H1 (cell line): ENCODE measurements around the gene S100A13. TPM values are rescaled to one million over a fixed set of nuclear protein-coding genes. Genes with fewer than 3 reads are reported as not detected.

Experiments
- CTCF ChIA-PET: fragments of 300-600 bp; sonication (Branson Sonifier 250); formaldehyde crosslinking; loops from one replicate; lab custom pipeline; 2021; ENCODE audit not compliant: partially characterized antibody; lab: Charles Lee
- POLR2A ChIA-PET: fragments of 300-600 bp; sonication (Branson Sonifier 250); formaldehyde crosslinking; loops from one replicate; lab custom pipeline; 2021; ENCODE audit warnings: inconsistent platforms; ENCODE audit not compliant: partially characterized antibody; lab: Charles Lee
- DNase-seq, 2 experiments: peaks; one replicate each; pipeline versions ENCODE4 v3.0.0 to v3.0.0-alpha.2; 2010 to 2022; ENCODE audit warnings: low spot score in 2 of 2, low read depth in 1 of 2, mixed read lengths in 1 of 2
- FAIRE-seq: peaks from 2 replicates; lab custom pipeline; 2011; peaks lifted over from hg19 to GRCh38; lab: Jason Lieb, UNC
- H2AFZ ChIP-seq: 2 replicates; pipeline ENCODE4 v1.8.1; 2012; ENCODE audit warnings: low read length, inconsistent platforms
- H2AK5ac ChIP-seq: 2 replicates; pipeline ENCODE4 v1.6.1; 2013; ENCODE audit warnings: low read depth, low read length
- H2BK120ac ChIP-seq: replicated peaks from 2 replicates; pipeline ENCODE3; 2013; ENCODE audit warnings: low read depth, low read length, inconsistent platforms
- H2BK12ac ChIP-seq: 2 replicates; pipeline ENCODE4 v1.6.1; 2013; ENCODE audit warnings: low read depth, low read length
- H2BK15ac ChIP-seq: 2 replicates; pipeline ENCODE4 v1.6.1; 2013; ENCODE audit warnings: low read length
- H2BK20ac ChIP-seq: 2 replicates; pipeline ENCODE4 v1.6.1; 2013; ENCODE audit warnings: low read length
- H2BK5ac ChIP-seq: 2 replicates; pipeline ENCODE4 v1.6.1; 2013; ENCODE audit warnings: low read depth, low read length
- H3K14ac ChIP-seq: 2 replicates; pipeline ENCODE4 v1.6.1; 2013; ENCODE audit warnings: inconsistent platforms; ENCODE audit not compliant: insufficient read length
- H3K18ac ChIP-seq: 2 replicates; pipeline ENCODE4 v1.6.1; 2013; ENCODE audit warnings: low read length; ENCODE audit errors: extremely low read depth
- H3K23ac ChIP-seq: 2 replicates; pipeline ENCODE4 v1.6.1; 2013; ENCODE audit warnings: inconsistent platforms; ENCODE audit not compliant: insufficient read length
- H3K23me2 ChIP-seq: 2 replicates; pipeline ENCODE4 v1.6.1; 2013; ENCODE audit warnings: low read depth, low read length
- H3K27ac ChIP-seq: 2 replicates; pipeline ENCODE4 v1.6.1; 2011; ENCODE audit warnings: low read depth, low read length, inconsistent platforms
- H3K27me3 ChIP-seq, 4 experiments: replicated peaks in 1 of 4; 1 replicate in 1 of 4; 2 replicates in 3 of 4; pipeline versions ENCODE4 v1.6.1 to v1.8.1; 2011 to 2013; ENCODE audit warnings: low read length in 3 of 4, mild to moderate bottlenecking in 3 of 4, inconsistent platforms in 2 of 4, mixed read lengths in 2 of 4, moderate library complexity in 1 of 4; ENCODE audit not compliant: control insufficient read depth in 3 of 4, insufficient read depth in 3 of 4; ENCODE audit errors: extremely low read depth in 1 of 4
- H3K36me3 ChIP-seq, 4 experiments: 2 replicates each; pipeline versions ENCODE4 v1.6.1 to v1.8.1; 2011 to 2013; ENCODE audit warnings: mild to moderate bottlenecking in 4 of 4, low read length in 3 of 4, moderate library complexity in 2 of 4, control low read depth in 1 of 4, inconsistent platforms in 1 of 4; ENCODE audit not compliant: insufficient read depth in 4 of 4, control insufficient read depth in 2 of 4
- H3K4ac ChIP-seq: replicated peaks from 2 replicates; pipeline ENCODE3; 2013; ENCODE audit warnings: low read length, low read depth, mixed read lengths, inconsistent platforms; ENCODE audit not compliant: insufficient read length
- H3K4me1 ChIP-seq, 4 experiments: replicated peaks in 1 of 4; 1 replicate in 1 of 4; 2 replicates in 3 of 4; pipeline versions ENCODE4 v1.6.1 to v1.8.1; 2011 to 2013; ENCODE audit warnings: low read length in 3 of 4, inconsistent platforms in 2 of 4, mixed read lengths in 1 of 4; ENCODE audit not compliant: insufficient read depth in 4 of 4, control insufficient read depth in 3 of 4
- H3K4me2 ChIP-seq, 2 experiments: 2 replicates each; pipeline versions ENCODE4 v1.6.1 to v1.8.1; 2011 to 2013; ENCODE audit warnings: low read depth in 2 of 2, low read length in 2 of 2, control low read depth in 1 of 2, inconsistent platforms in 1 of 2, mild to moderate bottlenecking in 1 of 2; ENCODE audit not compliant: insufficient read depth in 1 of 2
- H3K4me3 ChIP-seq, 4 experiments: fragments of 200-600, 300-600 bp in 1 of 4; sonication (generic), shearing (Covaris generic), sonication (Bioruptor Twin) in 1 of 4; 2 replicates each; pipeline versions ENCODE4 v1.5.1 to v1.8.1; 2011 to 2016; ENCODE audit warnings: low read length in 4 of 4, low read depth in 3 of 4, control low read depth in 2 of 4, inconsistent platforms in 2 of 4, mild to moderate bottlenecking in 2 of 4, mixed read lengths in 1 of 4, moderate library complexity in 1 of 4; ENCODE audit not compliant: insufficient read depth in 2 of 4; ENCODE audit errors: extremely low read depth in 1 of 4
- H3K56ac ChIP-seq: replicated peaks from 2 replicates; pipeline ENCODE3; 2013; ENCODE audit warnings: low read depth, mild to moderate bottlenecking, mixed read lengths, low read length, inconsistent platforms; ENCODE audit not compliant: insufficient read length
- H3K79me1 ChIP-seq: 2 replicates; pipeline ENCODE4 v1.6.1; 2013; ENCODE audit warnings: low read depth, low read length, control low read depth
- H3K79me2 ChIP-seq, 2 experiments: 2 replicates each; pipeline versions ENCODE4 v1.6.1 to v1.8.1; 2012 to 2013; ENCODE audit warnings: low read length in 2 of 2, mild to moderate bottlenecking in 2 of 2, inconsistent platforms in 1 of 2; ENCODE audit not compliant: insufficient read depth in 2 of 2, control insufficient read depth in 1 of 2
- H3K9ac ChIP-seq, 4 experiments: replicated peaks in 1 of 4; 1 replicate in 1 of 4; 2 replicates in 3 of 4; pipeline versions ENCODE4 v1.6.1 to v1.8.1; 2011 to 2013; ENCODE audit warnings: low read depth in 3 of 4, low read length in 3 of 4, control low read depth in 2 of 4, mild to moderate bottlenecking in 2 of 4, moderate library complexity in 2 of 4, inconsistent platforms in 1 of 4; ENCODE audit errors: extremely low read depth in 1 of 4
- H3K9me3 ChIP-seq, 2 experiments: 2 replicates each; pipeline versions ENCODE4 v1.6.1 to v1.8.1; 2012 to 2013; ENCODE audit warnings: mild to moderate bottlenecking in 2 of 2, moderate library complexity in 2 of 2, control low read depth in 1 of 2, inconsistent platforms in 1 of 2, low read depth in 1 of 2, low read length in 1 of 2, mixed read lengths in 1 of 2; ENCODE audit not compliant: insufficient read depth in 2 of 2
- H4K20me1 ChIP-seq, 2 experiments: replicated peaks in 1 of 2; 2 replicates each; pipeline versions ENCODE3 to v1.8.1; 2011 to 2013; ENCODE audit warnings: inconsistent platforms in 2 of 2, low read length in 2 of 2, mild to moderate bottlenecking in 1 of 2; ENCODE audit not compliant: insufficient read depth in 2 of 2, control insufficient read depth in 1 of 2
- H4K5ac ChIP-seq: 2 replicates; pipeline ENCODE4 v1.6.1; 2013; ENCODE audit warnings: low read length, low read depth, mixed read lengths, inconsistent platforms; ENCODE audit not compliant: insufficient read length
- H4K8ac ChIP-seq: 2 replicates; pipeline ENCODE4 v1.8.0; 2013; ENCODE audit warnings: mild to moderate bottlenecking, moderate library complexity, low read length, inconsistent platforms; ENCODE audit not compliant: insufficient read depth; ENCODE audit errors: extremely low read depth
- H4K91ac ChIP-seq: replicated peaks from 2 replicates; pipeline ENCODE3; 2013; ENCODE audit warnings: low read length, mixed read lengths, inconsistent platforms; ENCODE audit not compliant: insufficient read length
- EZH2 ChIP-seq: fragments of 200-600 bp; sonication (generic); IDR thresholded peaks from 2 replicates; pipeline ENCODE4 v1.7.1; 2012; ENCODE audit warnings: low read depth, mild to moderate bottlenecking, moderate library complexity, low read length, inconsistent platforms; ENCODE audit not compliant: severe bottlenecking
- GABPA ChIP-seq: IDR thresholded peaks from 2 replicates; pipeline ENCODE4 v1.6.1; 2011; ENCODE audit warnings: mild to moderate bottlenecking, low read length, moderate library complexity, borderline replicate concordance; ENCODE audit not compliant: insufficient read depth
- PHF8 ChIP-seq: fragments of 200-600 bp; sonication (generic); conservative IDR thresholded peaks from 2 replicates; pipeline ENCODE4 v1.7.1; 2012; ENCODE audit warnings: low read depth, mild to moderate bottlenecking, inconsistent platforms, low read length, moderate library complexity
- POLR2AphosphoS5 ChIP-seq: IDR thresholded peaks from 2 replicates; pipeline ENCODE4 v1.6.1; 2011; ENCODE audit warnings: low read depth, low read length
- RAD21 ChIP-seq, 2 experiments: IDR thresholded peaks in 1 of 2; conservative IDR thresholded peaks in 1 of 2; 2 replicates each; pipeline ENCODE4 v1.6.1; 2011; ENCODE audit warnings: low read depth in 2 of 2, low read length in 2 of 2, improper control_type of control experiment in 1 of 2, inconsistent platforms in 1 of 2, mild to moderate bottlenecking in 1 of 2, moderate library complexity in 1 of 2
- RNF2 ChIP-seq: fragments of 200-900, 300-1000 bp; sonication (generic); IDR thresholded peaks from 2 replicates; pipeline ENCODE4 v1.7.1; 2016; ENCODE audit warnings: borderline replicate concordance, low read depth, mild to moderate bottlenecking, antibody characterized with exemption, low read length; ENCODE audit not compliant: poor library complexity, severe bottlenecking; ENCODE audit errors: missing control alignments
- RXRA ChIP-seq: IDR thresholded peaks from 2 replicates; pipeline ENCODE4 v1.6.1; 2011; ENCODE audit warnings: low read depth, mild to moderate bottlenecking, low read length, moderate library complexity; ENCODE audit not compliant: insufficient read depth
- SP1 ChIP-seq: IDR thresholded peaks from 2 replicates; pipeline ENCODE4 v1.6.1; 2011; ENCODE audit warnings: low read depth, low read length
- TBP ChIP-seq: IDR thresholded peaks from 2 replicates; pipeline ENCODE4 v1.6.1; 2011; ENCODE audit warnings: low read depth, low read length, improper control_type of control experiment
- USF2 ChIP-seq: IDR thresholded peaks from 2 replicates; pipeline ENCODE4 v1.6.1; 2011; ENCODE audit warnings: low read length, improper control_type of control experiment
- YY1 ChIP-seq: IDR thresholded peaks from 2 replicates; pipeline ENCODE4 v1.6.1; 2011; ENCODE audit warnings: low read depth, mild to moderate bottlenecking, low read length
- WGBS, 2 experiments: shearing (Covaris generic) in 1 of 2; methylation state at CpG; one replicate each; pipeline versions ENCODE4 v1.1.6 to v1.1.7; 2013 to 2015; ENCODE audit warnings: low lambda C conversion rate in 2 of 2, mixed read lengths in 2 of 2, inconsistent platforms in 1 of 2, low coverage in 1 of 2, missing lambda C conversion rate in 1 of 2; ENCODE audit not compliant: insufficient replicate concordance in 2 of 2, insufficient coverage in 1 of 2, insufficient read length in 1 of 2; ENCODE audit errors: extremely low coverage in 1 of 2, missing lambda C conversion rate in 1 of 2; 5-methylcytosine and 5-hydroxymethylcytosine counted together
- polyA plus RNA-seq, 7 experiments: library from polyadenylated mRNA; depleted of rRNA in 3 of 7; stranded (reverse) in 5 of 7; unstranded in 2 of 7; fragments of >200 nt in 5 of 7; fragments of 200-250 nt in 2 of 7; gene quantifications; 1 replicate in 5 of 7; 2 replicates in 1 of 7; 4 replicates in 1 of 7; pipeline versions ENCODE4 v1.2.1 to v1.2.3, GENCODE V29; 2011 to 2013; ENCODE audit warnings: missing spikeins in 2 of 7, mixed read lengths in 2 of 7
- total RNA-seq: library from RNA; stranded (reverse); fragmentation: NEBNext Ultra II Directional; extraction: Animal tissue kit (Norgen Biotek cat#: 25700); gene quantifications from 2 replicates; pipeline ENCODE4 v1.2.1, GENCODE V29; 2021

The S100A13 gene
- total and polyA plus RNA-seq, 2 of the 8 experiments (the other 6 are each of a cell fraction or from before 2014, with no cell fraction given): 63.6 to 127 TPM

DNA sequence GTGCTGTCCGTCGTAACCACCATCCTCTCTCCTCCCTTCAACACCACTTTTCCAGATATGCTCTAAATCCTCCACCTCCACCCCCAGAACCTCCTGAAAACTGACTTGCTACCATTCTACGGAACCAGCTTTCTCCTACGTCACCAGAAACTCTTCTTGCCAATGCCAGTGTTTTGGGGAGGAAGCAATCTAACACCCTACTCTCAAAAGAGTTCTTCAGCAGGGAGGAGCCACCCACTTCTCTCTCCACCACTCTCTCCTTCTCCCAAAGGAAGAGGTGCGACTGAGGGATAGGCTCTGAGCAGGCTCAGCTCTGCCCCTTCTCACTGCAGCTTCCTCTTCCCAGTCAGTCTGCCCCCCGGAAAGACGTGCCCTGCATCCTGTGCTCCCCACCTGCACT is 55.6 kb downstream of the S100A13 start:
- Histone ChIP-seq H3K79me1 (no peaks in the 10 kb centered on the region), H4K91ac (peak overlapping the region; percentile 36), H2BK5ac (no peak overlapping the region), H2BK120ac (no peak overlapping the region), H3K56ac (no peak overlapping the region), H3K23ac (no peak overlapping the region), H3K9me3 (peaks cover 0 to 10% of the 10 kb centered on the region in 2 experiments; a peak in 1 of 4 replicates), H2BK20ac (peak overlapping the region; percentile 72; the same call in 1 of the 2 replicates), H2BK15ac (no peak overlapping the region), H2BK12ac (no peak overlapping the region; the same call in 1 of the 2 replicates), H3K18ac (no peak overlapping the region), H3K23me2 (peaks cover 2% of the 10 kb centered on the region), H3K4me2 (no peak overlapping the region), H3K4me1 (peaks cover 8 to 15% (median 13%) of the 10 kb centered on the region in 4 experiments), H3K9ac (no peak overlapping the region), H3K4me3 (no peak overlapping the region), H3K4ac (no peak overlapping the region), H3K79me2 (no peaks in the 10 kb centered on the region), H4K8ac (no peak overlapping the region), H4K20me1 (no peaks in the 10 kb centered on the region), H3K27ac (no peak overlapping the region), H2AK5ac (no peak overlapping the region), H3K14ac (no peak overlapping the region), H4K5ac (no peak overlapping the region), H3K36me3 (no peaks in the 10 kb centered on the region), H3K27me3 (0 out of 7 replicates have a peak, but pooled peaks cover 0 to 4% (median 0%) of the 10 kb centered on the region in 4 experiments), H2AFZ (no peak overlapping the region)
- CTCF ChIA-PET: interaction anchor here (0.6 to 7.5 kb wide), 27 partner anchors 10 to 219 kb away, joined by 3 to 224 read pairs (median 6); partner anchors contain the start of genes CHTOP, S100A1, S100A13 and S100A14
- 85% methylated on average over 7 of the region's 7 CpGs; no CpG with 5 or more reads in 1 of the 2 experiments for WGBS, 2 experiments
- no peak for FAIRE-seq
- POLR2A ChIA-PET: interaction anchor here (0.7 to 2.3 kb wide), 7 partner anchors 15 to 63 kb away, joined by 3 to 19 read pairs (median 5); partner anchors contain the start of genes CHTOP, S100A13, S100A16 and S100A6
- no peak for DNase-seq
- TF ChIP-seq GABPA (no peak), RAD21 (IDR thresholded peaks at IDR 0.05 in 1 of 2, conservative IDR thresholded peaks at IDR 0.05 in 1 of 2; ENCODE audit: low read depth in 2 of 2, low read length in 2 of 2) (no peak), EZH2 (no peak), RXRA (no peak), SP1 (no peak), PHF8 (no peak), YY1 (no peak), POLR2AphosphoS5 (no peak), RNF2 (no peak), TBP (no peak), USF2 (no peak)
